Naive thymus-derived CD4-positive, alpha-beta T cell (primary cell): ENCODE data around the gene NEK8. TPM values are rescaled to one million over a fixed set of nuclear protein-coding genes. Genes with fewer than 3 reads are reported as not detected.

Source experiments
- ATAC-seq: fragments of 150-1000 bp; cut with Tn5 transposase; 2 replicates; pipeline ENCODE4 v1.10.0; 2021; ENCODE audit warnings: mild to moderate bottlenecking, moderate library complexity
- CTCF ChIA-PET: fragments of 350-600 bp; sonication (Branson Sonifier 250); formaldehyde crosslinking; loops from one replicate; lab custom pipeline; 2021; ENCODE audit warnings: antibody characterized with exemption; lab: Charles Lee
- POLR2A ChIA-PET: fragments of 350-600 bp; sonication (Branson Sonifier 250); formaldehyde crosslinking; loops from one replicate; lab custom pipeline; 2021; ENCODE audit warnings: antibody characterized with exemption, inconsistent platforms; lab: Charles Lee
- DNase-seq, 9 donors: peaks; one replicate each; pipeline versions ENCODE4 v3.0.0 to v3.0.0-alpha.2; 2020 to 2022; ENCODE audit warnings: mixed read lengths in 1 of 9
- H3K27ac ChIP-seq: one replicate; pipeline ENCODE4 v1.7.0; 2013; ENCODE audit warnings: mild to moderate bottlenecking, low read depth, low read length, moderate library complexity
- H3K27me3 ChIP-seq, 2 donors: one replicate each; pipeline ENCODE4 v1.7.0; 2013; ENCODE audit warnings: low read length in 2 of 2, mild to moderate bottlenecking in 2 of 2, moderate library complexity in 2 of 2; ENCODE audit not compliant: control insufficient read depth in 2 of 2, insufficient read depth in 2 of 2
- H3K36me3 ChIP-seq, 3 experiments: 1 replicate in 2 of 3; 2 replicates in 1 of 3; pipeline ENCODE4 v1.7.0; 2013; ENCODE audit warnings: low read length in 3 of 3, mild to moderate bottlenecking in 3 of 3, moderate library complexity in 1 of 3; ENCODE audit not compliant: insufficient read depth in 3 of 3, control insufficient read depth in 2 of 3
- H3K4me1 ChIP-seq, 2 donors: one replicate each; pipeline ENCODE4 v1.7.0; 2013; ENCODE audit warnings: low read length in 2 of 2, mild to moderate bottlenecking in 2 of 2, moderate library complexity in 1 of 2; ENCODE audit not compliant: control insufficient read depth in 2 of 2, insufficient read depth in 2 of 2
- H3K4me3 ChIP-seq: 2 replicates; pipeline ENCODE4 v1.7.0; 2013; ENCODE audit warnings: mild to moderate bottlenecking, low read length
- H3K9me3 ChIP-seq, 3 experiments: 1 replicate in 2 of 3; 2 replicates in 1 of 3; pipeline ENCODE4 v1.7.0; 2013; ENCODE audit warnings: low read length in 3 of 3; ENCODE audit not compliant: control insufficient read depth in 2 of 3
- H3K27ac Mint-ChIP-seq, 9 donors: one replicate each; pipeline ENCODE4 v1.8.0; 2020 to 2022; ENCODE audit warnings: mixed read lengths in 9 of 9, mild to moderate bottlenecking in 8 of 9, moderate library complexity in 5 of 9, inconsistent platforms in 2 of 9
- H3K27me3 Mint-ChIP-seq, 5 donors: one replicate each; pipeline ENCODE4 v1.8.0; 2021 to 2022; ENCODE audit warnings: mixed read lengths in 5 of 5, mild to moderate bottlenecking in 1 of 5
- H3K36me3 Mint-ChIP-seq, 5 donors: one replicate each; pipeline ENCODE4 v1.8.0; 2020 to 2022; ENCODE audit warnings: mixed read lengths in 5 of 5, mild to moderate bottlenecking in 3 of 5, inconsistent platforms in 1 of 5
- H3K4me1 Mint-ChIP-seq, 7 donors: one replicate each; pipeline ENCODE4 v1.8.0; 2020 to 2022; ENCODE audit warnings: mixed read lengths in 7 of 7, mild to moderate bottlenecking in 3 of 7, inconsistent platforms in 1 of 7
- H3K4me3 Mint-ChIP-seq, 10 donors: one replicate each; pipeline ENCODE4 v1.8.0; 2020 to 2022; ENCODE audit warnings: mild to moderate bottlenecking in 10 of 10, mixed read lengths in 10 of 10, moderate library complexity in 6 of 10, inconsistent platforms in 2 of 10
- H3K9me3 Mint-ChIP-seq, 11 donors: one replicate each; pipeline ENCODE4 v1.8.0; 2020 to 2022; ENCODE audit warnings: mixed read lengths in 11 of 11, mild to moderate bottlenecking in 4 of 11, inconsistent platforms in 1 of 11, moderate library complexity in 1 of 11
- intact Hi-C, 2 donors: fragments of 100-400 bp; cut with micrococcal nuclease; formaldehyde crosslinking; loops; one replicate each; pipeline ENCODE4 v1.15.1; 2023
- polyA plus RNA-seq, 2 donors: library from polyadenylated mRNA; unstranded; fragments of 300-500 nt; fragmentation: Illumina TruSeq; gene quantifications; one replicate each; pipeline ENCODE4 v1.2.3, GENCODE V29; 2021
- total RNA-seq, 6 experiments: library from RNA in 5 of 6; stranded (reverse) in 5 of 6; gene quantifications; 1 replicate in 5 of 6; 2 replicates in 1 of 6; pipeline ENCODE4 v1.2.3 and lab custom pipeline; 2021 to 2026

Gene NEK8
- total and polyA plus RNA-seq, 7 experiments from 2014 or later, result 3.3 to 12.8 (median 9.5) TPM

DNA sequence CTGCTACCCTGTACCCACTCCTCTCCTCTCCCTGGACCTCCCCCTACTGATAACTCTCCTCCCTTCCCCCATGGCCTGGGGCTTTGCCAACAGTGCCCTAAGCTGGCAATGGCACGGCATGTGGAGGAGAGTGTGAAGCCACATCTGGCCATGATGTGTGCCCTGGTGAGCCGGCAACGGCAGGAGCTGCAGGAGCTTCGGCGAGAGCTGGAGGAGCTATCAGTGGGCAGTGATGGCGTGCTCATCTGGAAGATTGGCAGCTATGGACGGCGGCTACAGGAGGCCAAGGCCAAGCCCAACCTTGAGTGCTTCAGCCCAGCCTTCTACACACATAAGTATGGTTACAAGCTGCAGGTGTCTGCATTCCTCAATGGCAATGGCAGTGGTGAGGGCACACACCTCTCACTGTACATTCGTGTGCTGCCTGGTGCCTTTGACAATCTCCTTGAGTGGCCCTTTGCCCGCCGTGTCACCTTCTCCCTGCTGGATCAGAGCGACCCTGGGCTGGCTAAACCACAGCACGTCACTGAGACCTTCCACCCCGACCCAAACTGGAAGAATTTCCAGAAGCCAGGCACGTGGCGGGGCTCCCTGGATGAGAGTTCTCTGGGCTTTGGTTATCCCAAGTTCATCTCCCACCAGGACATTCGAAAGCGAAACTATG lies 20.4 kb downstream of the NEK8 start:
- CTCF ChIA-PET, result interaction anchor here (0.6 to 14.7 kb wide), 6 partner anchors 14 to 199 kb away, joined by 3 to 331 read pairs (median 8); partner anchors contain the start of genes NEK8, RPL23A and TLCD1
- H3K4me3 Mint-ChIP-seq, result no peak overlapping the region
- H3K4me1 ChIP-seq, result peaks cover 6 to 24% of the 10 kb centered on the region in 2 donors

GRCh38 chr17:28749516-28750177 lies 21.1 kb downstream of the NEK8 start:
- no peak overlapping the region for H3K27ac ChIP-seq
- H3K9me3 ChIP-seq, result no peaks in the 10 kb centered on the region
- no peaks in the 10 kb centered on the region for H3K27me3 ChIP-seq
- peaks cover 0 to 6% (median 0%) of the 10 kb centered on the region in 5 donors for H3K36me3 Mint-ChIP-seq
- peaks cover 0 to 24% (median 0%) of the 10 kb centered on the region in 3 experiments for H3K36me3 ChIP-seq
- intact Hi-C loops, result loop anchor here (1.0 to 5.0 kb wide), 3 partner anchors 22 to 102 kb away; partner anchors contain the start of genes RAB34 (in 1 of the 2) and RPL23A (in 1 of the 2)
- no peak overlapping the region for H3K4me3 ChIP-seq
- POLR2A ChIA-PET, result interaction anchor here (0.6 to 16.9 kb wide), 8 partner anchors 9 to 202 kb away, joined by 3 to 269 read pairs (median 4); partner anchors contain the start of genes NEK8, PHF12, RPL23A and TLCD1
- H3K4me3 Mint-ChIP-seq, result no peak overlapping the region
- CTCF ChIA-PET, result interaction anchor here (0.6 to 14.7 kb wide), 7 partner anchors 14 to 202 kb away, joined by 3 to 331 read pairs (median 5); partner anchors contain the start of genes FLOT2, NEK8, RPL23A and TLCD1
- peaks cover 6 to 22% of the 10 kb centered on the region in 2 donors for H3K4me1 ChIP-seq
- DNase-seq, result no peak
- H3K27ac Mint-ChIP-seq, result peak overlapping the region in 4 of 9 donors; percentile 11 to 52 (median 32)
- H3K9me3 Mint-ChIP-seq, result no peaks in the 10 kb centered on the region
- no peaks in the 10 kb centered on the region for H3K27me3 Mint-ChIP-seq
- H3K4me1 Mint-ChIP-seq, result peaks cover 0 to 34% (median 18%) of the 10 kb centered on the region in 7 donors
- ATAC-seq, result peak; percentile 2

More for the DNA sequence above, 20.4 kb downstream of the NEK8 start:
- H3K27me3 Mint-ChIP-seq, result no peaks in the 10 kb centered on the region
- POLR2A ChIA-PET, result interaction anchor here (0.6 to 16.9 kb wide), 4 partner anchors 21 to 122 kb away, joined by 4 to 269 read pairs (median 6); partner anchors contain the start of genes NEK8, RPL23A and TLCD1
- Histone ChIP-seq H3K36me3 (peaks cover 0 to 24% (median 0%) of the 10 kb centered on the region in 3 experiments), H3K27me3 (no peaks in the 10 kb centered on the region), H3K4me3 (no peak overlapping the region), H3K27ac (no peak overlapping the region), H3K9me3 (no peaks in the 10 kb centered on the region)
- no peaks in the 10 kb centered on the region for H3K9me3 Mint-ChIP-seq
- peaks cover 0 to 6% (median 0%) of the 10 kb centered on the region in 5 donors for H3K36me3 Mint-ChIP-seq
- ATAC-seq (no peak), DNase-seq (no peak)
- H3K4me1 Mint-ChIP-seq, result peaks cover 0 to 37% (median 21%) of the 10 kb centered on the region in 7 donors
- intact Hi-C loops, result no loop called here
- peak overlapping the region in 5 of 9 donors; percentile 2 to 80 (median 24) for H3K27ac Mint-ChIP-seq

DNA sequence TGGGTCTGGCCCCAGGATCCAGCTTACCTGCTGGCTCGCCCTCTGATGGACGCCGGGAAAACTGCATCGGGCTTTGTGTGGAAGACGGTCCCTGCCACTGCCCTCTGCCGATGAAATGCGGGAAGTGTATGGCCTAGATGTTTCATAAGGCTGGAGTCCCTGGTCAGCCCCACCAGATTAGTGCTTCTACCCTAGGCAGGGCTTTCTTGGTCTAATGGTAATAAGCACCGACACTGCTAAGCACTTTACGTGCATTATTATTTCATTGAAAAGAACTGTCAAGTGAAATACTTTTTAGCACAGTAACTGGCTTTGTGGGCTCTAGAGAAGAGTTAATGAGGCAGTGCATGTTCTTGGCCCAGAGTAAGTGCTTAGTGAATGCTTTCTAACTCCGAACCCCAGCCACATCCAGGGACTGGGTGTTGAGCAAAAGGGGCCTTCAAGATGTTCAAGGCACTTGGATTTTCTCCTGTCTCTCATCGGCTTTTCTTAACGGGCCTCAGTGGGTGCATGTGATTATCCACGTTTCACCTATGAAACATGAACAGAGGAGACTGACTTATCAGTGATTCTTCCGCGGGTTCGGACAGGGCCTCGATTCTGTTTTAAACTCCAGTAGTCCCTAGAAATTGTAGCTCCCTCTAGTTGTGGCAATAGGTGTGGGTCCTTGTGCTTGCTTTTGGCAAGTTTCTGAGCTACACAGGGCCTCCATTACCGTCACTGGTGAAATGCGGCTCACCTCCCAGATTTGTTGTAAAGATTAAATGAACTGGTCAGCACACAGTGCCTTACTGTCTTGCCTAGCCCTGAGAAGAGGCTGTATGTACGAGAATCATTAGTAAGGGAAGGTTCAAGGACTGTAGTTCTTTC lies 21.8 kb downstream of the NEK8 start:
- H3K4me3 Mint-ChIP-seq, result peak overlapping the region in 1 of 10 donors; percentile 51
- POLR2A ChIA-PET, result interaction anchor here (0.6 to 16.9 kb wide), 8 partner anchors 10 to 202 kb away, joined by 3 to 269 read pairs (median 4); partner anchors contain the start of genes NEK8, PHF12, RPL23A and TLCD1
- peaks cover 0 to 4% (median 0%) of the 10 kb centered on the region in 5 donors for H3K36me3 Mint-ChIP-seq
- H3K4me3 ChIP-seq, result no peak overlapping the region
- peaks cover 0 to 24% (median 0%) of the 10 kb centered on the region in 3 experiments for H3K36me3 ChIP-seq
- H3K9me3 ChIP-seq, result no peaks in the 10 kb centered on the region
- DNase-seq (peak; percentile 73 to 87 (median 82)), ATAC-seq (peak; percentile 96)
- no peaks in the 10 kb centered on the region for H3K27me3 Mint-ChIP-seq
- H3K27me3 ChIP-seq, result no peaks in the 10 kb centered on the region
- no peaks in the 10 kb centered on the region for H3K9me3 Mint-ChIP-seq
- intact Hi-C loops, result loop anchor here (1.0 to 5.0 kb wide), 3 partner anchors 23 to 103 kb away; partner anchors contain the start of genes RAB34 (in 1 of the 2) and RPL23A (in 1 of the 2)
- peaks cover 6 to 14% of the 10 kb centered on the region in 2 donors for H3K4me1 ChIP-seq
- peak overlapping the region in 4 of 9 donors; percentile 11 to 52 (median 38) for H3K27ac Mint-ChIP-seq
- H3K27ac ChIP-seq, result peak overlapping the region; percentile 2
- CTCF ChIA-PET, result interaction anchor here (0.6 to 14.7 kb wide), 8 partner anchors 14 to 242 kb away, joined by 3 to 331 read pairs (median 5); partner anchors contain the start of genes FLOT2, NEK8, RPL23A and TLCD1
- H3K4me1 Mint-ChIP-seq, result peaks cover 0 to 29% (median 15%) of the 10 kb centered on the region in 7 donors

DNA sequence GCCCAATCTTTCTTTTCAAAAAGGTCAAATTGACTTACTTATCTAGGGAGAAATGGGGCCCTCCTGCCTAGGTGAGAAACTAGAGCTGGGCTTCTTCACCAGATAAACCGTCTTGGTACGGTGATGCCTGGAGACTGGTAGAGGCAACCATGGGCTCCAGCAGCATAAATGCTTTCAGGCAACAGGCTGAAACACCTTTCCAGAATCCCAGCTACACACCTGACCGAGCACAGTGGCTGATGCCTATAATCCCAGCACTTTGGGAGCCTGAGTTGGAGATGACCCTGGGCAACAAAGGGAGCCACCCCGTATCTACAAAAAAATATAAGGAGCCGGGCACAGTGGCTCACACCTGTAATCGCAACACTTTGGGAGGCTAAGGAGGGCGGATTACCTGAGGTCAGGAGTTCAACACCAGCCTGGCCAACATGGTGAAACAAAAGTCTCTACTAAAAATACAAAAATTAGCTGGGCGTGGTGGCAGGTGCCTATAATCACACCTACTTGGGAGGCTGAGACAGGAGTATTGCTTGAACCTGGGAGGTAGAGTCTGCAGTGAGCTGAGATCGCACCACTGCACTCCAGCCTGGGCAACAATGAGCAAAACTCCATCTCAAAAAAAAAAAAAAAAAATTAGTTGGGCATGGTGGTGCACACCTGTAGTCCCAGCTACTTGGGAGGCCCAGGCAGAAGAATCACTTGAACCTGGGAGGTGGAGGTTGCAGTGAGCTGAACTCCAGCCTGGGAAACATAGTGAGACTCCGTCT lies 23.2 kb downstream of the NEK8 start:
- Histone ChIP-seq H3K27ac (no peak overlapping the region), H3K27me3 (no peaks in the 10 kb centered on the region), H3K9me3 (no peaks in the 10 kb centered on the region), H3K4me1 (peaks cover 0 to 4% of the 10 kb centered on the region in 2 donors), H3K4me3 (no peak overlapping the region), H3K36me3 (peaks cover 0 to 25% (median 0%) of the 10 kb centered on the region in 3 experiments)
- Mint-ChIP-seq H3K27me3 (no peaks in the 10 kb centered on the region), H3K9me3 (no peaks in the 10 kb centered on the region), H3K27ac (no peak overlapping the region), H3K4me1 (peaks cover 0 to 16% (median 9%) of the 10 kb centered on the region in 7 donors), H3K4me3 (no peak overlapping the region), H3K36me3 (peaks cover 0 to 10% (median 0%) of the 10 kb centered on the region in 5 donors)
- intact Hi-C loops, result loop anchor here in 1 of 2 donors (5.0 kb wide), 1 partner anchor 34 kb away; the partner anchor contains the start of genes RAB34 and RPL23A
- no peak for ATAC-seq
- ChIA-PET CTCF (interaction anchor here (0.6 to 14.7 kb wide), 5 partner anchors 9 to 240 kb away, joined by 3 to 331 read pairs (median 4); partner anchors contain the start of genes NEK8, RPL23A and TLCD1), POLR2A (interaction anchor here (0.5 to 16.9 kb wide), 5 partner anchors 23 to 379 kb away, joined by 3 to 269 read pairs (median 3); partner anchors contain the start of genes NEK8, RPL23A and TLCD1)
- DNase-seq, result no peak

- Histone ChIP-seq H3K36me3 (peaks cover 0 to 34% (median 17%) of the 10 kb centered on the region in 3 experiments), H3K9me3 (no peaks in the 10 kb centered on the region), H3K4me1 (no peaks in the 10 kb centered on the region), H3K27me3 (no peaks in the 10 kb centered on the region), H3K27ac (no peak overlapping the region), H3K4me3 (no peak overlapping the region)
- POLR2A ChIA-PET, result no interaction called here
- DNase-seq, result no peak
- peaks cover 0 to 27% (median 9%) of the 10 kb centered on the region in 5 donors for H3K36me3 Mint-ChIP-seq
- ATAC-seq, result no peak
- peak overlapping the region in 3 of 9 donors; percentile 32 to 79 (median 59) for H3K27ac Mint-ChIP-seq
- no peaks in the 10 kb centered on the region for H3K9me3 Mint-ChIP-seq
- H3K27me3 Mint-ChIP-seq, result no peaks in the 10 kb centered on the region
- CTCF ChIA-PET, result interaction anchor here (14.7 kb wide), 1 partner anchor 31 kb away, joined by 331 read pairs; the partner anchor contains the start of genes NEK8, RPL23A and TLCD1
- H3K4me3 Mint-ChIP-seq, result no peak overlapping the region
- intact Hi-C loops, result no loop called here
- H3K4me1 Mint-ChIP-seq, result peaks cover 0 to 13% (median 4%) of the 10 kb centered on the region in 7 donors
Measured at GRCh38 chr17:28755486-28755885, 26.9 kb downstream of the NEK8 start.
